HG03432 (cell line): ENCODE data around the gene SMARCC1.

Experiments
- ATAC-seq: cut with Tn5 transposase; IDR thresholded peaks from one replicate; pipeline ENCODE4 v1.9.1; 2021; ENCODE audit warnings: mild to moderate bottlenecking, moderate library complexity; ENCODE audit not compliant: unreplicated experiment

The SMARCC1 gene

GRCh38 chr3:47565734-47566550 lies 215.8 kb downstream of the SMARCC1 start:
- ATAC-seq, result no peak

- no peak for ATAC-seq
These were observed 225.3 kb downstream of the SMARCC1 start for GRCh38 chr3:47556351-47556750.

GRCh38 chr3:47554335-47554734 lies 227.4 kb downstream of the SMARCC1 start:
- no peak for ATAC-seq

GRCh38 chr3:47553407-47553806 lies 228.3 kb downstream of the SMARCC1 start:
- no peak for ATAC-seq

- no peak for ATAC-seq
These were observed 239.1 kb downstream of the SMARCC1 start for GRCh38 chr3:47542471-47543173.

GRCh38 chr3:47541583-47542108 lies 240.0 kb downstream of the SMARCC1 start:
- no peak for ATAC-seq

GRCh38 chr3:47540281-47540680 lies 241.4 kb downstream of the SMARCC1 start:
- ATAC-seq, result no peak

- no peak for ATAC-seq
These were observed 244.7 kb downstream of the SMARCC1 start for GRCh38 chr3:47536967-47537366.

- no peak for ATAC-seq
These were observed 245.3 kb downstream of the SMARCC1 start for GRCh38 chr3:47536221-47536891.
